ENCODE results near the gene DNAJB8. TPM values are rescaled to one million over a fixed set of nuclear protein-coding genes. Genes with fewer than 3 reads are reported as not detected.

Gene DNAJB8
- total RNA-seq, 1 experiment from 2014 or later: not detected

DNA sequence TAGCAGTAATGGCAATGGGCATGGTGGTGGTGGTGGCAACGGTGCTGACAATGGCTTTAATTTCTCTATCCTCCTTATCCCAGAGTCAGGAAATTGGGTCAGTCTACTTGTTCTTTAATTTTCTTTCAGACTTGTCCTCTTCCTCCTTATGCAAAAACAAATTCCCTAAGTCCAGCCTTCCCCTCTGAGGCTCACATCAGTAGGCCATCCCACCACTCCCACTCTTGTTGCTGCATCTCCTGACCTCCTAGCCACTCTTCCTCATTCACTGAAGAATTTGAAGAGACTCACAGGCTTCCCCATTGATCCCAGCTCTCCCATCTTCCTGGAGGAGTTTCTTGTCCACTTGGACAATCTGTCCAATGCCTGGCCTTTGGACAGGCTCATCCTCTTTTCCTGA lies 19.9 kb downstream of the DNAJB8 start:
- DNase-seq (ENCODE audit: low read depth): no peak

GRCh38 chr3:128445357-128445756 lies 21.3 kb downstream of the DNAJB8 start:
- DNase-seq (ENCODE audit: low read depth): no peak

- DNase-seq (ENCODE audit: low read depth): no peak
Observed at GRCh38 chr3:128443771-128444170, 22.9 kb downstream of the DNAJB8 start.

GRCh38 chr3:128442949-128443348 lies 23.7 kb downstream of the DNAJB8 start:
- no peak for DNase-seq (ENCODE audit: low read depth)

- DNase-seq (ENCODE audit: low read depth): no peak
Observed at GRCh38 chr3:128442070-128442469, 24.6 kb downstream of the DNAJB8 start.

DNA sequence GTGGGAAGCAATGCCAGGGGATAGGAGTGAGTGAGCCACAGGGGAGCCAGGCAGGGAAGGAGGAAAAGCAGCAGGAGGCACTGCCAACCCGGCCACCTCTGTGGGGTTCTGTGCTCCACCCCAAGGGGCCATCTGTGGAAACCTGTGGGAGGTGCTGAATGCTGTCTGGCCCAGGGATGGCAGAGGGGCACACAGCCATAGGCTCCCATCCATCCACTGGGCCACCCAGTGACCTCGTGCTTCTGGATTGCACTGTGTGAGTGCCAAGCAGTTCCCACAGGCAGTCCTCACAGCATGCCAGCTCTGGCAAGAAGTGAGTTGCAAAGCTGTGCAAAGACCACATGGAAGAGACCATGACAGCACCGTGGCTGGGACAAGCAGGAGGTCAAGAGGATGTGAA lies 27.5 kb downstream of the DNAJB8 start:
- DNase-seq (ENCODE audit: low read depth): no peak

- no peak for DNase-seq (ENCODE audit: low read depth)
Observed at GRCh38 chr3:128438488-128439072, 28.1 kb downstream of the DNAJB8 start.

- DNase-seq (ENCODE audit: low read depth): no peak
Observed at GRCh38 chr3:128436214-128436613, 30.5 kb downstream of the DNAJB8 start.

DNA sequence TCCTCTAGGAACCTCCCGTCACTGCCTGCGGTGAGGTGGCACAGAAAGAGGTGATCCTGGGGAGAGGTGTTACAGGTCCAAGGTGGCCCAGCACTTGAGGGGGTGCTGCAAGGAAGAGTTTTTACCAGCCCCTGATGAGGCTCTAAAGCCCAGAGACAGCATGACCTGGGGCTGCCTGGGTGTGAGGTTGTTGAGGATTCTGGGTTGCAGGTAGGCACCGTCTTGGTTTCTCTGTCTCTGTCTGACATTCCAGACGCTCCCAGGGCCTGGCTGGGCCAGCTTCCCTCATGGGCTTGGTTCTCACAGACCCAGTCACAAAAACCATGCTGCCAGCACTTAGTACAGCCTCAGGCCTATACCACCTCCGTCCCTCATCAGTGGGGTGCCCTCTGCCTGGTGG lies 31.1 kb downstream of the DNAJB8 start:
- DNase-seq (ENCODE audit: low read depth): no peak

DNA sequence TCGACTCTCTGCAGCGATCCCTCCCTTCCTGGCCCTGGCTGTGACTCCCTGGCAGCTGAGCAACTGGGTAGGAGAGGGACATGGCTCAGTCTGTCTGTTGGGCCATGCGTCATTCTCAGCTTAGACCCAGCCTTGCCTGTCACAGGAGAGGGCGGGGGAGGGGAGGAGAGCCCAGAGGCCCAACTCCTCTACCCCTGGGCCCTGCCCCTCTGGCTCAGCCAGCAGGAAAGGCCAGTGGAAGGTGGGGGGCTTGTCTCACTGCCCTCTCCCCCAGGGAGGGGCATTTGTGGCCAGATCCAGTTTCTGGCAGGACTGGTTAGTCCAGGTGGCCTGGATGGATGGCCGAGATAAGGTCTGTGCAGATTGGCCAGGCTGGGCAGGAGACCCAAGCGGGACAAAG lies 31.6 kb downstream of the DNAJB8 start:
- DNase-seq (ENCODE audit: low read depth): no peak

DNA sequence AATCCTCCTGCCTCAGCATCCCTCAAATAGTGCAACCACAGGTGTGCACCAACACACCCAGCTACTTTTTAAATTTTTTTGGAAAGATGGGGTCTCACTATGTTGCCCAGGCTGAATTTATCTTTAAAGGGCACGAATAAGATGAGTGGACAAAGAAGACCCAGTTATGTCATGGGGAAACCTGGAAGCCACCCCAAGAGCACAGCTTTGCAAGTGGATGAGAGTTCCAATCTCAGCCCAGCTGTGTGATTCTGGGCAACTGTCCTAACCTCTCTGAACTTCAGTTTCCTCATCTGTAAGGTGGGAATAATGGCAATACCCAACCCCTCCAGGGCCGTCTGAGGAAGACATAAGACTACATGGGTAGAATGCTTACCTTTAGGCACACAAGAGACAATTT lies 32.2 kb downstream of the DNAJB8 start:
- DNase-seq (ENCODE audit: low read depth): no peak

GRCh38 chr3:128433837-128434165 lies 32.9 kb downstream of the DNAJB8 start:
- DNase-seq (ENCODE audit: low read depth): no peak

DNA sequence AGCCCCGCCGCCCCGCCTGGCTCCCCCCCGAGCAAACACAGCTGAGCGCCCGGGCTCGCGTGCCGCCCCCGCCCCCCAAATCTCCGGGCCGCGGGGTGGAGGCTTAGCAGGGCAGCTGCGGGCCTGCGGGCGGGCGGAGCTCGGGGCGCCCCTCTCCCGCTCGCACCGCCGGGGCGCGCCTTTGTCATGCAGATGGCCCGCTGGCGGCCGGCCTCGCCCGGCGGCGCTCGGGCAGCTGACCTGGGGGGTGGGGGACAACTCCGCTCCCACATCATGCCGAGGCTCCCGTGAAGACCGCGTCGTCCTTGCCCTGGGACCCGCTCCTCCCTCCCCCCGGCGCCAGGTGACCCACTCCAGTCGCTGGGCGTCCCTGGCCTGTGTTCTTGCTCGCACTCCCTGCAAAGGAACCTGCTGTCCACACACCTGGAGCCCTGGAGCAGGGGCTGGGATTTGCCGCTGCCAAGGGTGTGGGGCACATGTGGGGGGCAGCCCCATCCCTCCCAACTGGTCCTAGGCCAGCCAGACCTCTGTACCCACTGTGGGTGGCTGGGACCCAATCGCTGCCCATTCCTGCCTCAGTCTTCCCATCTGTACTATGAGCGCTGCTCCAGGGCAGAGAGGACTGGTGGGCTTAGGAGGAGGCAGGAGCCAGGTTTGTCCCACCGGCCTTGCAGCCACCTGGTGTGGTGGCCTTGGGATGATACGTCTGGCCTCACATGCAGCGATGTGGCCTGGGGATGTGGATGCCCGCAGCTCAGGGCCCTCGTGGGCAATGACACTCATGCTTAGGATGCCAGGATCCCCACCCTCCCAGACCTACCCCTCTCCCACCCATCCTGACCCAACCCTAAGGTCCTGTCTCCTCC lies 33.5 kb downstream of the DNAJB8 start:
- DNase-seq (ENCODE audit: low read depth): peak; percentile 25

GRCh38 chr3:128432301-128432970 lies 34.3 kb downstream of the DNAJB8 start:
- DNase-seq (ENCODE audit: low read depth): no peak

DNA sequence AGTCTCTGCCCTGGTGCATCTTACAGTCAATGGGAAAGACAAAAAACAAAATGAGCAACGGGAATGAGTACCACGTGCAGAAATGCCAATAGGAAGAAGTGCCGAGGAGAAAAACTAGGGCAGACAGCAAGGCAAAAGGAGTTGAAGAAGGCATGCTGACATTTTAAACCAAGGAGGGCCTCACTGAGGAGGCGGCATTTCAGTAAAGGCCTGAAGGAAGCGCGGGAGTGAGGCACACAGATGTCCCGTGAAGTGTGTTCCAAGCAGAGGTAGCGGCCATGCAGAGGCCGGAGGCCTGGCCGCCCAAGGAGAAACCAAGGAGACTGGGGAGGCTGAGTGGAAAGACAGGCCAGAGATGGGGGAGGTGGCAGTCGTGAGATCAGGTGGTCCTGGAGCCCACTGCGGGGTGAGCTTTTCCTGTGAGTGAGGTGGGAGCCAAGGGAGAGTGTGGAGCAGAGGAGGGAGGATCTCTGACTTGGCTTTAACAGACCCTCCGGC lies 34.8 kb downstream of the DNAJB8 start:
- no peak for DNase-seq (ENCODE audit: low read depth)

- DNase-seq (ENCODE audit: low read depth): no peak
Observed at GRCh38 chr3:128430731-128431130, 36.0 kb downstream of the DNAJB8 start.

DNA sequence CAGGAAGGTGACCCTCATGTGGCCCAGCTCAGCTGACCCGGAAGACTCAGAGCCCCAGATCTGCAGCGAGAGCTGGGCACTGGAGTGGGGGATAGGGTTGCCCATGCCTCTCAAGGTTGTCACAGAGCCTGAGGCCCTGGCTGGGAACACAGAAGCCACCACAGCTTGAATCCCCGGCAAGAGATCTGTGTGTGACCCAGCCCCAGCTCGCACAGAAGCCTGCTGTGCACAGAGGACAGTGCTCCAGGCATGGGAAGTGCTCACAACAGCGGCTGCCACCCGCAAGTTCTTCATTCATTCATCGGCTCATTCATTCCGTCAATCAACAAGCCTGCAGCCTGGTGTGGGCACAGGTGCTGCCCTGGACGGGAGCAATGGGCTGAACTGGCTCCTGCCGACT lies 36.4 kb downstream of the DNAJB8 start:
- DNase-seq (ENCODE audit: low read depth): no peak

DNA sequence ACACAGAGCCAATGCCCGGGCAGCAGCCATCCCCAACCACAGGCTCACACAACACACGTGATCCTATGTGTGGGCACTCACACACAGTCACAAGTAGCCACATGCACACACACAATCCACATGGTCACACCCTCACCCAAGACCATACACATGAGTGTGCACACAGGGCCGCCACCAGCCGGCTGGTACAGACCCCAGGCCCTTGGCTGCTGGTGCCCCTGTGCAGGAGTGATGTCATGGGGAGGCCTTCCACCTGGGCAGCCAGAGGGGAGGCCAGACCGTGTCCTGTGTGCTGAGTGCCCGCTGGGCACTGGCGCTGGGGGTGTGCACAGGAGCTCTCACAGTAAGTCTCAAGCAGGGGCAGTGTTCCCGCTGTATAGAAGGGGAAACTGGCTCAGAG lies 36.9 kb downstream of the DNAJB8 start:
- no peak for DNase-seq (ENCODE audit: low read depth)

DNA sequence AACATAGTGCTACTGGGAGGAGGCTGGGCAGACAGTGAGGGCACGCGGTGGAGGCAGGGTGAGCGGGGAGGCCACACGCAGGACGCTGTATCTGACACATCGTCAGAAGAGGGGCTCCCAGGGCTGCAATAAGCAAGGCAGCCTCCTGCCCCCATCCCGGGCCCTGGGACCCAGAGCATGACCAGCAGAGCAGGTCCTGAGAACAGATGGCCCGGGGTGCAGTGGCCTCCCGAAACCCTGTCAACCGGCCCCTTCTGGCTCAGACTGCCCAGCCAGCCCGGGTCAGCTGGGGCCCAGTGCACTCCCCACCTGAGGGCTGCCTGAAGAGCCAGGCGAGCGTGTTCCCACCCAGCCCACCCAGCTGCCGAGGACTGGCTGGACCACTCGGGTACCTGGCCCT lies 37.4 kb downstream of the DNAJB8 start:
- no peak for DNase-seq (ENCODE audit: low read depth)

DNA sequence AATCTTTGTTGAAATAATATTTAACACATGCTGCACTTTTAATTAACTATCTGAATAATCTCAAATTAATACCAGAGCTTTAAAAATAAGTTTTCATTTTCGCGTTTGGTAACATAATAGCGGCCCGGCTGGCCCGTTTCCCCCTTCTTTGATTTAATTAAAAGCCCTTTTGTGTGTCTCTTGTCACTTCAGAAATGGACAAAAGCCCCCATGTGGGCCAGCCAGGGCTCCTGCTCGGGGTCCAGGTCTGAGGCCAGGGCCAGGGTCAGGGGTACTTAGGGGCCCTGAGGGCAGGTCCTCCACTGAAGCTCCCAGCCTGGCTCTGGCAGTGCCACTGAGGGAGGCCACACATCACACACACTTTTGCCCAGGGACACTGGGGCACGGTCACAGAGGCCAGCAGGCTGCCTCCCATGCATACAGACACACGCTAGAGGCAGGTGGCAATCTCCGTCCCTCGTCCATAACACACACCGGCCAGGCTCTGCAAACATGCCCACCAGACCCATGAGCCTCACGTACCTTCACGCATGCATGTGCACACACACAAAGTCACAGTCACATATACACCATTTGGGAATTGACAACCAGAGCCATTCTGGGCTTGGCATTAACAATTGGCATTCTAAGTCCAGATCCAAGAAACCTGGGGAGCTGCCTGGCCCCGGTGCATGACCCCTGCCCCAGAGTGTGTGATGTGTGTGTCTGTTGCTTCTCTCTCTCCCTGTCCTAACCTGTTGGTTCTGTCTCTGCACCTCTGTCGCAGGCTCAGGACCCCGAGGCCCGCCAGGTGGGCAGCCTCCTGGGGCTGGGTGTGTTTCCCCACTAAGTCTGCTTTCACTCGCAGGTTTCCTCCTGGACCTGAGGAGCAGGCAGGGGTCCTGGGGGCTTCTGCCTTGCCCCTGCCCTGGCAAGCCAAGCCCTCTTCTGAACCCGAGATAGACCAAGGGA lies 38.5 kb downstream of the DNAJB8 start:
- no peak for DNase-seq (ENCODE audit: low read depth)

DNA sequence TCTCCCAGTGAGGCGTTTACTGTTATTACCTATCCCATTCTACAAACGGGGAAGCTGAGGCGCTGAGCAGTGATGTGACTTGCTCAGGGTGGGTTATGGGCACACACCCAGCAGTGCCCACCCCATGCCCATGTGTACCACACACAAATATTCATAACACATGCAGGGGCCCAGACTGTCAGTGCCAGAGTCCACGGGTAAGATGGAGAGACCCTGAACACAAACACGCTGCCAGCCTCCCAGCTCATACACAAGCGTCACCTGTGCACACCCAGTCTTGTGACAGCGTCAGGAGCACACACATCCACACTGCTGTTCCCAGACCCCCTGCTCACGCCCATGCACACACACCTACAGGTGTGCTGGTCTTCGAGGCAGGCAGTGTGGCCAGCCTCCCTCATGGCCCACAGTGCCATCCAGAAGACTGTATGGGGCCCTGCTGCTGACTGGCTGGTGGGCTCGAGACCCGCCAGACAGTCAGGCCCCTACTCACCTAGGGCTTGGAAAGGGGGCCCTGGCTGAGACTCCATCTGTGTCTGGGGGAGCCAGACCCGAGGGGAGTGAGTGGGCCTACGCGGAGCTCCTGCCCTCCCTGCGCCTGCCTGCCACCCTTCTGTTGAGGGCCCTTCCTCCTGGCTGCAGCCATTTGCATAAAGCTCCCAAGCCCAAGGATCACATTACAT lies 39.4 kb downstream of the DNAJB8 start:
- no peak for DNase-seq (ENCODE audit: low read depth)
